ENCODE data around the gene PPP1R11.
"Not testable (repeated sequence)": the region's sequence is repeated elsewhere in the genome, so short reads cannot be mapped to it uniquely, and the experiment has no call there.

Gene PPP1R11

DNA sequence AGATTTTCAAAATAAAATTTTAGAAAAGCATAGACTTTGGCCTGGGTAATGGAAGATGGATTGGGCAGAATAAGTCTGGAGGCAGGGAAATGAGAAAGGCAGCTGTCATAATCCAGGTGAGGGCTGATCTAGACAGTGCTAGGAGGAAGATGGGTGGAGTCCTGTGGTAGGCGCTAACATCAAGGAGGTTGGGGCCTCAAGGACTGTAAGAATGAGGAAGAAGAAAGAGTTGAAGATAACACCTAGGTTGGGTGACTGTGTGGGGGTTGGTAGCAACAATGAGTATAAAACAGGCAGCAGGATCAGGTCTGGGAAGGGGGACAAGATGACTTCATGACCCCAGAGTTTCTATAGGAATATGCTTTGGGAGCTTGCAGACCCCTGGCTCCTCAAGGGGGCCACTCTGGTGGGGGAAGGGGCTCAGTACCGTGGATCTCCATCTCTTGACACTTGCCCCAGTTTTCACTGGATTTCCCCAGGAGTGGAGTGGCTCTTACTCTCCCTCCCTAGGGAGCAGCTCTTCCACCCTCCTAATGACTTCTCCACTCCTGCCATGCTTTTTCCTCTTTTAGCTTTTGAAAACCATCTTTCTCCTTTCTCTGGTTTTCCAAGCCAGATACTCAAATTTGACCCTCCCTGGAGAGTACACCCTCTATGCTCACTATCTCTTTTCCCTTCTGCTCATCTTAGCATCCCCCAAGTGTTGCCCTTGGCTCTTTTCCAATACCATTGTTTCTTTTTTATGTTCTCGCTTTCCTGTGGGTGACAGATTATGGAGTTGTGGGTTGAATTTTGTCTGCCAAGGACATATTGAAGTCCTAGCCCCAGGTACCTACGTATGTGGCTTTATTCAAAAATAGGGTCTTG, 31.1 kb downstream of the PPP1R11 start:
- no peak for DNase-seq (ENCODE audit: low read depth)

DNA sequence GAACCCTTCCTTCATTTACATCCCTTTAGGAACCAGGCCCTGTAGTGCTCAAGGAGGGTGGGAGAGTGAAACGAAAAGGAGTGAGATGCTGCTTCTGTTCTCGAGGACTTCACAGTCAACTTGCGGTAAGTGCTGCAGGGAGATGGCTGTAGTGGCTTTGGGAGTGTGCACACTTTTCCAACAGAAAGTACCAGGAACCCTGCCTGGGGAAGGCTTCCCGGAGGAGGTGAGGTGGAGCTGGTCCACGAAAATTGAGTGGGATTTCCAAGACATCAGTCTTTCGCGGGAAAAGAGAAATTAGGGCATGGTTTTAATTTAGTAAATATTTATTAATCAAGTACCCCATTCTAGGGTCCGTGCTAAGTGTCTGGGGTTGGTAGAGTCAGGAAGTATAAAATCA, 33.2 kb downstream of the PPP1R11 start:
- no peak for DNase-seq (ENCODE audit: low read depth)

DNA sequence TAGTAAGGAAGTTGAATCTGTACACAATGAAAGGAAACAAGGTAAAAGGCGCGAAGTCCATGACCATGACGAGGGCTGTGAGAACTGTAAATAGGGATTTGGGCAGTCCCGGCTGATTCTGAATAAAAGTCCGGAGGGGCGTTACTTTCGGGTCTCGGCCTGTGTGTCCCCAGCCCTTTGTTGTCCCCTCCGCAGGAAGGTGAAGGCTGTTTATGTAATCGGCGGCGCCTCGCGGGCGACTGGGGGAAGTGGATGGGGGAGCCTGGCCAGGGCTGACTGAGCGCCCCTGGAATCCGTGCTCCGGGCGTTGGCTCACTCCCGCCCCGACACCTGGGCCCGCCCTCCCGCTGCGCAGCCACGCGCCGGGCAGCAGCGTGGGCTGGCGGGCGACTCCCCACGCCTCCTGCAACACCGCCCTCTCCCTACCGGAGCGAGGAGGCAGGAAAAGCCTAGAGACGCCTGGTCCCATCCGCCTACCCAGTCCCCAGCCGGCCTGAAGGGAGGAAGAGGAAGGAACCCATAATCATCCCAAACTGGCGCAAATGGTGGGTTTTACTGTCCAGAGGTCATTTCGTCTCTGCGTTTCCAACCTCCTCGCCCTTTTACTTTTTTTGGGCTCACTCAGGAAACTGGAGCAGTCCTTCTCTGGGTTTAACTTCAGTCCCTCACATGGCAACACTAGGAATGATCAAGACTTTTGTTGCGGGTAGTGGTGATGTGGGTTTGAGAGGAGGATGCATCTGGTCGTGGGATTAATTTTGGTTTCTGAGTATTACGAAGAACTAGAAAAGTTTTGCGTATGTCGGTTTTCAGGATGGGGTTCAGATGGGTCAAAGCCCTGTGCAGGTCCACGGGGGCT, 33.8 kb downstream of the PPP1R11 start:
- DNase-seq (ENCODE audit: low read depth), result no peak

DNA sequence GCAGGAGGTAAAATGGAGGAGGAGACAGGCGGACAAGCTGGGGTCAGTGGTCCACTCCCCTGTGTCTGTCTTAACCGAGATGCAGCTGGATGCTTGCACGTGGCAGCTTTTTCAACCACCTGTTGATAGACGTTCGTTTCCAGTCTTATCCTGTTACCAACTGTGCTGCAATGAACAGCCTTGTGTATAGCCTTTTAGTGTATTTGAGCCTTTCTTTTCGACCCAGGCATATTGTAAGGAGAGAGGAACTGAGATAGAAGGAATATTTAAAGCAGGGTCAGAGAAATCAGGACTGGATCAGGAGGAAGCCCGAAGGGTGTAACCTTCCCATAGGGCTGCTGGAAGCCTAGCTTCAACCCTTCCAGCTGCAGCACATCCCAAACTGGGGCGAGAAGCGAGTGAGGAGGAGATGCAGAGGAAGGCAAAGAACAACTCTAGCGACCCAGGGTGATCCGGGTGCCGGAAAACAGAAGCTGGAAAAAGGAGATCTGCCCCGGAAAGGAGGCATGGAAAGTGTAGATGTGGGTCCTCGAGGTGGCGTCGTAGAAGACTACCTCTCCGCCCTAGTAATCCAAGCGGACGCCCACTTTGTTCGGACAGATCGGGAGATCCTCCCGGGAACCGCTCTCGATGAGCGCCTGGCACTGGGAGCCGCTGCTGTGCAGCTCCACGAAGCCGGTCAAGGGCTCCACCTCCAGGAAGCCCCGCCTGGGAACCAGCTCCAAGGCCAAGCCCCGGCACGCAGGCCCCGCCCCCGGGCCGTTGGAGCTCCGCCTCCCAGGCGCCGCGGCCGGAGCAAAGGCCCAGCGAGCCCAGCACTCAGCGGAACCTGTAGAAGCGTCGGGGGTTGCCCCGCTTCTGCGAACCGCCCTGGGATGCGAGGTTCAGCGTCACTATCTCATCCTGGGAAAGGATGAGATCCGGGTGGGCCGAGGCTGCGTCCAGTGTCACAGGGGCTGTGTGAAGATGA, 34.7 kb downstream of the PPP1R11 start:
- DNase-seq (ENCODE audit: low read depth), result peak; percentile 61

DNA sequence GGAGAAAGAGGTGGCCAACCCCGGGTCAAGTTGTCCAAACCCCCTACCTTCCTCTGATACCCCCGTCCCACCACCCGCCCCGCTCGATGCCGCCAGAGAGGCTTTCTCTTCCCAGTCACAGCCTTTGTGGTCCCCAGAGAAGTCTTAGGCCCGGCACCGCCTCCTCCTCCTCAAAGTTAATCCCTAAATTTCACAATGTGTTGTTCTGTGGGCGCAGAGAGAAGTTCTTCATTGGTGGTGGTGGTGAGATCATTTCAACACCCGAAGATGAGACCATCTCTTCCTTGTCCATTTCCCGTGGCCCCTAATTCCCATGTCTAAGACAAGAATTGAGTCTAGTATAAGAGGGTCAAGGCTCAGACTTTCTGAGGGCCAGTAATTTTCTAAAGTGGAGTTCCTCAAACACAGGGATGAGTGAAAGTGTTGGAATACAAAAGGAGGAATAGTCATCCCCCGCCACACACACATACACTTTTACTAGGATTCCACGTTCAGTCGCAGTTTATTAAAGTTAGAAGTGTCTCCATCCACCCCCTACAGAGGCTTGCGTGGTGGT, 35.5 kb downstream of the PPP1R11 start:
- no peak for DNase-seq (ENCODE audit: low read depth)

DNA sequence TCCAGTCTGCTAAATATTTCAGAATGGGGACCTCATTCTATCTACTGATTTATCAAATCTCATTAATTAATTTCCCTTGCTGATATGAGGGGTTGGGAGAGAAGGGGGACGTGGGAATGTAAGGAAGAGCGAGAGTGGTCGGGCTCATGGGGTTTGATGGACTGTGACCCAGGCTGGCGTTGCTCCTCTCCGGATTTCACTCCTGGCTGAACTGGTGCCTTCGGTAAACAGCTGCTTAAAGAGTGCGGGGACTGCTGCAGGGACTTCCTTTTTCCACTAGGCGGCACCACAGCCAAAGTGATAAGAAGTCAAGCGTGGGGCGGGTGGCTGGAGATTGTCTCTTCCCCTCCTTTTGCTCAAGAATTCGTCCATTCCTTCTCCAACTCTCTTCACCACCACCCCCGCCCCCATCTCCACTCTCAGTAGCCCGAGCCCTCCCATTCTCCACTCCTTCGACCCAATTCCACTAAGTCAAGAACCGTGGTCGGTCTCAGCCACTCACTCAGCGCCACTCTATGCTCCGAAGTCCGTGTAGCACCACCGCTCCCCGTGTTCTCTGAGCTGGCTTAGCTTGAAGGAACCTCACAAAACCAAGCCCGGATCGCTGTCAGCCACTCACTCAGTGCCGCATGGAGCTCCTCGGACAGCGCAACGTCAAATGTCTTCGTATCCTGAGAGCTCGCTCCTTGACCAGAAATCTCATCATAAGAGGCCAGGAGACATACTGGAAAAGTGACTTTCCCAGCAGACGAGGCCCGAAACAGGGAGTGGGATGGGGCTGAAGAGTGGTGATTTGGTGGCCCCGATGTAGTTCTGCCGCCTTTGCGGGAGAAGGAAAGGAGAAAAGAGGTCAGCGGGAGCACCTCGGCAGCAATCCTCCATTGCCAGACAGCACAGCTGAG, 36.2 kb downstream of the PPP1R11 start:
- peak; percentile 70 for DNase-seq (ENCODE audit: low read depth)

DNA sequence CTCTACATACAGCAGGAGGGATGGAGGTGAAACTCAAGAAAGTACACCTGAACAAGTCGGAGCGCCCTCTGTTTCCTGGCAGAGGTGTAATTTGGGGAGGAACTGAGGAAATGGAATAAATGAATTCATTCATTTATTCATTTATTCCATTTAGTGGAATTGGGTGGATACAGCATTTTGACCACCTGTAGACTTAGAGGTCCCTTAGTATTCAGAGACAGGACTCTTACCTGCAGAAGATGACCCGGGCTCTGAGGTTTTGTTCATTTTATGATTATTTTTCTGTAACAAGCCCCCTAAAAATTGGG, 36.8 kb downstream of the PPP1R11 start:
- DNase-seq (ENCODE audit: low read depth), result no peak

DNA sequence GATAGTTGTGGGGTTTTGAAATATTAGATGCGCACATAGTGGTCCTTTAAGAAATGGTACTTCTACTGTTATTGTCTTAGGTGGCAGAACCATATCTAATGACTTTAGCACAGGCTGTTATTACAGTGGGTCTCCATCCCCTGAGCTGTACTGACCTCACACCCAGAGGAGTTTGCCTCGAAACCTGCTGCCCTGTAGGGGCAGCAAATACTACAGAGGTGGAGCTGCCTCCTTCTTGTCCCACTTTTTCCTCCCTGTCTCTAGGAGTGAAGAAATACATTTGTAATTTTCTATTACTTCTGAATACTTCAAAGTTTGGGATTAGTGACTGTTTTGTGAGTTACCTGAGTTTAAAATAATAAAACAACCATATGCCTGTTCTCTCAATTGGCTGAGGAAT, 37.7 kb downstream of the PPP1R11 start:
- no peak for DNase-seq (ENCODE audit: low read depth)

DNA sequence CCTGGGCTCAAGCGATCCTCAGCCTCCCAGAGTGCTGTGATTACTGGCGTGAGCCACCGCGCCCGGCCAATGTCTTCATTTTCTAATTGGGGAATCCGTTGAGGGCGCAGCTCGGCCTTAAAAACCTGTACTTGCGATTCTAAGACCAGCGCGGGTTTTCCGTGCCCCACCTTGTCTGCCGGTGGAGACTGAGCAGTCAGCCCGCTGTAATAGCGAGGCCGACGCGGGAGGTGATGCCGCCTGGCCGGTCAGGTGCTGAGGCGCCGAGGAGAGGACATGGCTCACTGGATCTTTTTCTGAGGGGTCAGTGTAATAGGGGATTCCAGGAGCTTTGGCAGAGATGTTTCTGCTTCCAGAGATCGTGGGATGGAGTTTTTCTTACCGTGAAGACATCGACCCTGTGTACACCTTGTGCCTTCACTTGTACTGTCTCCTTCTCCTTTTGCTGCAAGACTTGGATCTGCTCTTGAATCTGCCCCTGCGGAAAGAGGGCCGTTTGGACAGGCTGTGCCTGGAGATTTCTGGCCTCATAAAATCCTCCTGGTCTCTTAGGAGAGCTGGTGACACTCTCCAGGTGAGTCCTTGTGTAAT, 44.4 kb downstream of the PPP1R11 start:
- no peak for DNase-seq (ENCODE audit: low read depth)

DNA sequence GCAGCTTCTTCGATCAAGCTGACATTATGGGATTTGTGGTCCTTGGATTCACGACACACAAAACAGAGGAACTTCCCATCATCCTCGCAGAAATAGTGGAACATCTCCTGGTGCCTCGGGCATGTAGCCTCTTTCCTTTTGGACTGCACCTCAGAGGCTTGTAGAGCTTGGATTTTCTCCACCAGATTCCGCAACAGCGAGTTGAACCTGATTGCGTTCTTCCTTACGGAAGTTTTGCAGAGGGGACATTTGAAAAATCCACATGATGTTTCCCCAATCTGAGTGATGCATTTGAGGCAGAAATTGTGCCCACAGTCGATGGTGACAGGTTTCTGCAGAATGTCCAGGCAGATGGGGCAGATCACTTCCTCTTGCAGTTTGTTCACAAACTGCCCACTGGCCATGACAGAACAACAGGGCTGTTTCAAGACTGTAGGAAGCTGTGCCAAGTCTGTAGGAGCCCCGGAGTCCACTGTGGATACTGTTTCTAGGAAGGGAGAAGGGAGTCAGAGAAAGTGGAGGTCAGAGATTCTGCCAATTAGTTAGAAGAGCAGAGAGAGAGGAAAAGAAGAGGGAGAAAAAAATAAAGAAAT, 45.5 kb downstream of the PPP1R11 start:
- DNase-seq (ENCODE audit: low read depth), result no peak

DNA sequence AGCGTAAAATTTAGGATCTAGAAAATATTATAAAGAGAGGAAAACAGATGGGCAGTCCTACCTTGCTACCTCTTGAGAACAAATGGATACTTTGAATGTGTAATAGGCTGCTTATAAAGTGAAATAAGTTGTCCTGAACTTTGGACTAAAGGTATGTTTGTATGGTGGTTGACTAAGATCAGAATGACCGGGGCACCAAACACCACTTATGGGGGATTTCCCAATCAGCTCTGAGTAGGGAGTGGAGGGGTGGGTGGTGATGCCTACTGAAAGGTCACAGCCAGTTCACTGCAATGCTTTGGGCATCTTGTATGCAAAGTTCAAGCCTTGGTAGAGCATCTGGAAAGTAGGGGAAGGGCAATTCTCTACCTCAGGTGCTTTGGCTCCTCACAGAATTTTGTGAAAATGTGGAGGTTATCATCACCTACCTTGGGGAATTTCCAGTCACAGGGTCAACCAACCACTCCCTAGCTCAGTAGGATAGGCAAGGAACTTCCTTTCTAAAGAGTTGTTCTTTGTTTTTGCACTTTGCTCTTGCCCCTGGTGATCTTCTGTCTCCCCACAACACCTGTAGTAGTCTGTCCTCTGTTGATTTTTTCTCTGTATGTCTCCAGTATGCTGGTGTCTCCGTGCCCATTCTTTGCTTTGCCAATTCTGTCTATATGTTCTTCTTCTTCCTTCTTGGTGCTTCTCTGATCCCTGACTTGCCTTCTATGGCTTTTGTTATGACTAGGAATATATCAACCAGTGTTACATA, 46.2 kb downstream of the PPP1R11 start, which contains the start of gene TRIM31:
TSS of gene TRIM31 (minus strand) at position 88 of the 757 bp plus-strand sequence. CDS start 285 bp downstream, outside the sequence.
- DNase-seq (ENCODE audit: low read depth), result no peak

DNA sequence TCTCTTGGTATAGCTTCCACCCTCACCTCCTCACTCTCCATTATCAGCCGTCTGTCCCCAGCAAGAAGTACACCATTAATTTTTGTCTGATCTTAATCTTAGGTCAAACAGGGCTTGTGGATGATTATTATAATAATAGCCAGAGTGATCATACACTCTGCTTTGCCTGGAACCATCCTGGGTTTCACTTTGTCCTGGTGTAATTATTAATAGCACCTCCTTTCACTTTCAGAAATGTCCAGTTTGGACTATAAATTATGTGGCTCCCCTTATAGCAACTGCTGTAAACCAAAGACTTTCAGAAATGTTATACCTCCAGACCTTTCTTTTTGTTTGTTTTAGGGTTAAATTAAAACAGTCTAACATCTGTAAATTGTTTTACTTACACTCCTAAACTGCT, 46.8 kb downstream of the PPP1R11 start:
- DNase-seq (ENCODE audit: low read depth), result no peak

DNA sequence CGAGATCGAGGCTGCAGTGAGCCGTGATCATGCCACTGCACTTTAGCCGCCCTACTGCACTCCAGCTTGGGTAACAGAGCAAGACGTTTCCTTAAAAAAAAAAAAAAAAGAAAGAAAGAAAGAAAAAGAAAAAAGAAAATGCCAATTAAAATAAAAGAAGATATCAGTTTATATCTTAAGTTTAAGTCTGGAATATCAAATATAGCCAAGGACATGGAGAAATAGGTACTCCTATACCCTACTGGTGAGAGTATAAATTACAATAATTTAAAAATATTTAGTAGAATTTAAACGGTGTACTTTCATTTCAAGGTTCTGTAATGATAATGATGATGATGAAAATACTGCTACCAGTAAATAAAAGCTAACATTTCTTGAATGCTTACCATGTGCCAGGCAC, 49.7 kb downstream of the PPP1R11 start:
- no peak for DNase-seq (ENCODE audit: low read depth)

DNA sequence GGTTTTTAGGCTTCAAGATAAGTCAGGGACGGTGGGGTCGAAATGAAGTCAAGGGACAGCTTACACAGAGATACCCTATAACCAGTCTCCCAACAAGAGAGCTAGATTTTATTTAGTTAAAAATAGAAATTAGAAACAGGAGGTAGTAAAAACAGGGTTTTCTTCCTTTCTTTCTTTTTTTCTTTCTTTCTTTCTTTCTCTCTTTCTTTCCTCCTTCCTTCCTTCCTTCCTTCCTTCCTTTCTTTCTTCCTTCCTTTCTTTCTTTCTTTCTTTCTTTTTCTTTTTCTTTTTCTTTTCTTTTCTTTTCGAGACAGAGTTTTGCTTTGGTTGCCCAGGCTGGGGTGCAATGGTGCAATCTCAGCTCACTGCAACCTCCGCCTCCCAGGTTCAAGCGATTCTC, 51.7 kb downstream of the PPP1R11 start:
- DNase-seq (ENCODE audit: low read depth), result not testable (repeated sequence)
